Prostate gland (tissue), 2 donors: Measurements from ENCODE around the gene VDAC1.

Experiments used
- CTCF ChIP-seq, 4 experiments: fragments of 200-600 bp in 2 of 4; fragments of 450-650 bp in 2 of 4; sonication (generic) in 2 of 4; IDR thresholded peaks; 1 replicate in 3 of 4; 2 replicates in 1 of 4; pipeline ENCODE4 v1.5.1; 2016 to 2019; ENCODE audit warnings: antibody characterized with exemption in 4 of 4, mild to moderate bottlenecking in 2 of 4, moderate library complexity in 2 of 4
- POLR2A ChIP-seq: fragments of 450-650 bp; IDR thresholded peaks from one replicate; pipeline ENCODE4 v1.6.1; 2016; ENCODE audit warnings: antibody characterized with exemption, mild to moderate bottlenecking

GRCh38 chr5:133998042-133998441 lies 6.7 kb downstream of the VDAC1 start:
- TF ChIP-seq CTCF (IDR thresholded peaks at IDR 0.05) (no peak), POLR2A (no peak)
